HepG2 (cell line): ENCODE results near the gene LIMD2. TPM values are rescaled to one million over a fixed set of nuclear protein-coding genes. Genes with fewer than 3 reads are reported as not detected.

ENCODE experiments used
- ASH2L ChIP-seq: fragments of 300-600, 200-600 bp; sonication (generic); IDR thresholded peaks from 2 replicates; pipeline ENCODE4 v1.7.0; 2017; ENCODE audit warnings: low read depth, mild to moderate bottlenecking, moderate library complexity, mixed read lengths, low read length; ENCODE audit not compliant: insufficient read length
- EED ChIP-seq: sonication (generic); formaldehyde crosslinking; IDR thresholded peaks from 2 replicates; pipeline ENCODE4 v1.5.0; 2020; ENCODE audit warnings: mild to moderate bottlenecking, missing genetic modification reagents
- FOSL1 ChIP-seq: sonication (generic); formaldehyde crosslinking; IDR thresholded peaks from 2 replicates; pipeline ENCODE4 v1.9.0; 2021; ENCODE audit warnings: missing genetic modification reagents, borderline replicate concordance
- HOXA9 ChIP-seq: sonication (generic); formaldehyde crosslinking; IDR thresholded peaks from 2 replicates; pipeline ENCODE4 v1.8.1; 2022; ENCODE audit warnings: missing genetic modification reagents, mild to moderate bottlenecking, moderate library complexity, borderline replicate concordance
- IKZF1 ChIP-seq: fragments of 450-650 bp; IDR thresholded peaks from 2 replicates; pipeline ENCODE4 v1.7.1; 2016
- SNRNP70 ChIP-seq: fragments of 200-400 bp; formaldehyde crosslinking; IDR thresholded peaks from 2 replicates; pipeline ENCODE4 v1.6.1; 2017; ENCODE audit warnings: mild to moderate bottlenecking, low read depth, low read length, moderate library complexity
- TAF15 ChIP-seq: fragments of 200-400 bp; formaldehyde crosslinking; IDR thresholded peaks from one replicate; pipeline ENCODE4 v1.6.1; 2018; ENCODE audit warnings: mild to moderate bottlenecking, low read depth, low read length; ENCODE audit not compliant: poor library complexity, severe bottlenecking
- ZFY ChIP-seq: sonication (generic); formaldehyde crosslinking; IDR thresholded peaks from 2 replicates; pipeline ENCODE4 v1.4.0; 2020; ENCODE audit warnings: missing genetic modification reagents
- ZNF616 ChIP-seq: sonication (generic); formaldehyde crosslinking; IDR thresholded peaks from 2 replicates; pipeline ENCODE4 v1.5.0; 2020; ENCODE audit warnings: low read depth, mild to moderate bottlenecking, missing genetic modification reagents
- polyA plus RNA-seq, 8 experiments: library from polyadenylated mRNA; depleted of rRNA in 3 of 8; stranded (reverse) in 7 of 8; unstranded in 1 of 8; fragments of >200 nt; fragmentation: Illumina TruSeq in 4 of 8; extraction: Trizol in 4 of 8; gene quantifications; 2 replicates each; pipeline versions ENCODE4 v1.2.1 to v1.2.3, GENCODE V29; 2011 to 2016; ENCODE audit warnings: low read depth in 4 of 8, missing spikeins in 1 of 8, mixed read lengths in 1 of 8; ENCODE audit not compliant: insufficient read depth in 1 of 8
- total RNA-seq, 5 experiments: library from RNA; depleted of rRNA; stranded (reverse); fragments of >200 nt; fragmentation: Illumina TruSeq; extraction: Trizol; gene quantifications; 2 replicates each; pipeline ENCODE4 v1.2.3, GENCODE V29; 2016; ENCODE audit warnings: low read depth in 1 of 5
- TF ChIP-seq, protein P1 (sequence below): sonication (generic); formaldehyde crosslinking; IDR thresholded peaks from 2 replicates; pipeline ENCODE4 v1.5.0; 2020; ENCODE audit warnings: missing genetic modification reagents, mild to moderate bottlenecking, borderline replicate concordance
- TF ChIP-seq, protein P2 (sequence below): fragments of 450-650 bp; IDR thresholded peaks from 2 replicates; pipeline ENCODE4 v1.6.1; 2016
- TF ChIP-seq, protein P3 (sequence below), 2 experiments: IDR thresholded peaks; 2 replicates each; pipeline ENCODE4 v1.6.1; 2011 to 2012; ENCODE audit warnings: low read length in 2 of 2, borderline replicate concordance in 1 of 2, low read depth in 1 of 2, mild to moderate bottlenecking in 1 of 2, moderate library complexity in 1 of 2

The LIMD2 gene
- total and polyA plus RNA-seq, 2 of the 13 experiments (the other 11 are each of a cell fraction or from before 2014, with no cell fraction given) = 9.0 to 20.8 TPM

DNA sequence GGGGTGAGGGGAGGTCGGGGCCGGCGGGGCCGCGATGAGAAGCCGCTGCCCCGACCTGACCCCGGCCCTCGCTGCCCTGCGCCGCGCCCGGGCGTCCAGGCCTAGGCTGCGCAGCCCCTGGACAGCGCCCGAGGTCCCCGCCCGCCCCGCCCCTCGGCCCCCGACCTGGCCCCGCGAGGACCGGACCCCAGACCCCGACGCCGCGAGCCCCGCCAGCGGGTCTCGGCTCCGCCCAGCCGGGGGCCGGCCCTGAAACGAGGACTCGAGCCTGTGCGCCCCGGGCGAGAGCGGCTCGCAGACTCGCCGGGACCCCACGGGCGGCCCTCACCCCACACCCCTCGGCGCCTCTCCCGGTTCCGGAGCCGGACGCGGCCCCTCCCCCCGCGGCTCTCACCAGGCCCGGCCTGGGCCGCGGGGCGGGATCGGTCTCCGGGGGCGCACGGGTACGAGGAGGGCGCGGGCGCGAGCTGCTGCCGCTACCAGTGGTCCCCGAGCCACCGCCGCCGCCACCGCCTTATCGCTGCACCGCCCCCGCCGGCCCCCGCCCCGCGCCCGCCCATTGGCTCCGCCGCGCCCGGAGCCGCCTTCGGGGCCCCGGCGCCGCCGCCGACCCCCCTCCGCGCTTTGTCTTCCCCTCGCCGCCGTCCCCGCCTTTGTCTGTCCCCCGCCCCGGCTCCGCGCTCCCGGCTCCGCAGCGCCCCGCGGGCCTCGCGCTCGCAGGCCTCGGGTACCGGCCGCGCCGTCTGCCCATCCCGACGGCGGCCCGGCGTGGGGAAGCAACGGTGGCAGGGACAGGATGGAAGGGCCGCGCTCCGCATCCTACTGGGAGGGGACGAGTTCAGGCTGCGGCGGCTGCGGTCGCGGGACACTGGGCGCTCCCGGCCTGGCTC lies at the start of gene LIMD2 (continued):
- TF ChIP-seq ASH2L (peak; percentile 45), SNRNP70 (no peak), TAF15 (peak; percentile 49), ZFY (peak; percentile 71), HOXA9 (CRISPR knock-in tag) (0 out of 2 replicates have a peak, but pooled peaks have one; percentile 9), FOSL1 (no peak), ZNF616 (peak; percentile 44; the same call in 1 of the 2 replicates), EED (CRISPR knock-in tag) (no peak), IKZF1 (no peak)
- TF ChIP-seq, protein P1, sequence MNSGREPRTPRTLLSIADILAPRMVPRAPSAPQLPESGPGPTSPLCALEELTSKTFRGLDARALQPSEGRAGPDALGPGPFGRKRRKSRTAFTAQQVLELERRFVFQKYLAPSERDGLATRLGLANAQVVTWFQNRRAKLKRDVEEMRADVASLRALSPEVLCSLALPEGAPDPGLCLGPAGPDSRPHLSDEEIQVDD (CRISPR knock-in tag) = 0 out of 2 replicates have a peak, but pooled peaks have one; percentile 27
- TF ChIP-seq, protein P2, sequence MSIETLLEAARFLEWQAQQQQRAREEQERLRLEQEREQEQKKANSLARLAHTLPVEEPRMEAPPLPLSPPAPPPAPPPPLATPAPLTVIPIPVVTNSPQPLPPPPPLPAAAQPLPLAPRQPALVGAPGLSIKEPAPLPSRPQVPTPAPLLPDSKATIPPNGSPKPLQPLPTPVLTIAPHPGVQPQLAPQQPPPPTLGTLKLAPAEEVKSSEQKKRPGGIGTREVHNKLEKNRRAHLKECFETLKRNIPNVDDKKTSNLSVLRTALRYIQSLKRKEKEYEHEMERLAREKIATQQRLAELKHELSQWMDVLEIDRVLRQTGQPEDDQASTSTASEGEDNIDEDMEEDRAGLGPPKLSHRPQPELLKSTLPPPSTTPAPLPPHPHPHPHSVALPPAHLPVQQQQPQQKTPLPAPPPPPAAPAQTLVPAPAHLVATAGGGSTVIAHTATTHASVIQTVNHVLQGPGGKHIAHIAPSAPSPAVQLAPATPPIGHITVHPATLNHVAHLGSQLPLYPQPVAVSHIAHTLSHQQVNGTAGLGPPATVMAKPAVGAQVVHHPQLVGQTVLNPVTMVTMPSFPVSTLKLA = no peak
- TF ChIP-seq, protein P3, sequence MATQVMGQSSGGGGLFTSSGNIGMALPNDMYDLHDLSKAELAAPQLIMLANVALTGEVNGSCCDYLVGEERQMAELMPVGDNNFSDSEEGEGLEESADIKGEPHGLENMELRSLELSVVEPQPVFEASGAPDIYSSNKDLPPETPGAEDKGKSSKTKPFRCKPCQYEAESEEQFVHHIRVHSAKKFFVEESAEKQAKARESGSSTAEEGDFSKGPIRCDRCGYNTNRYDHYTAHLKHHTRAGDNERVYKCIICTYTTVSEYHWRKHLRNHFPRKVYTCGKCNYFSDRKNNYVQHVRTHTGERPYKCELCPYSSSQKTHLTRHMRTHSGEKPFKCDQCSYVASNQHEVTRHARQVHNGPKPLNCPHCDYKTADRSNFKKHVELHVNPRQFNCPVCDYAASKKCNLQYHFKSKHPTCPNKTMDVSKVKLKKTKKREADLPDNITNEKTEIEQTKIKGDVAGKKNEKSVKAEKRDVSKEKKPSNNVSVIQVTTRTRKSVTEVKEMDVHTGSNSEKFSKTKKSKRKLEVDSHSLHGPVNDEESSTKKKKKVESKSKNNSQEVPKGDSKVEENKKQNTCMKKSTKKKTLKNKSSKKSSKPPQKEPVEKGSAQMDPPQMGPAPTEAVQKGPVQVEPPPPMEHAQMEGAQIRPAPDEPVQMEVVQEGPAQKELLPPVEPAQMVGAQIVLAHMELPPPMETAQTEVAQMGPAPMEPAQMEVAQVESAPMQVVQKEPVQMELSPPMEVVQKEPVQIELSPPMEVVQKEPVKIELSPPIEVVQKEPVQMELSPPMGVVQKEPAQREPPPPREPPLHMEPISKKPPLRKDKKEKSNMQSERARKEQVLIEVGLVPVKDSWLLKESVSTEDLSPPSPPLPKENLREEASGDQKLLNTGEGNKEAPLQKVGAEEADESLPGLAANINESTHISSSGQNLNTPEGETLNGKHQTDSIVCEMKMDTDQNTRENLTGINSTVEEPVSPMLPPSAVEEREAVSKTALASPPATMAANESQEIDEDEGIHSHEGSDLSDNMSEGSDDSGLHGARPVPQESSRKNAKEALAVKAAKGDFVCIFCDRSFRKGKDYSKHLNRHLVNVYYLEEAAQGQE (IDR thresholded peaks at IDR 0.05; ENCODE audit: borderline replicate concordance in 1 of 2, low read depth in 1 of 2, low read length in 2 of 2) = peak; percentile 49 to 73; a peak in 3 of 4 replicates
